Panc1 (cell line): ENCODE measurements around the gene PPP1R9A. TPM values are rescaled to one million over a fixed set of nuclear protein-coding genes. Genes with fewer than 3 reads are reported as not detected.

Experiments
- ATAC-seq: fragments of 200-7000 bp; cut with Tn5 transposase; 2 replicates; pipeline ENCODE4 v1.9.1; 2020; ENCODE audit warnings: mild to moderate bottlenecking, moderate library complexity
- BruUV-seq: library from RNA; stranded (reverse); fragments of 400-500 nt; replicated peaks from 2 replicates; lab custom pipeline; 2021; lab: Mats Ljungman, UMichigan
- CTCF ChIA-PET: fragments of 300-600 bp; sonication (Branson Sonifier 250); formaldehyde crosslinking; loops from one replicate; lab custom pipeline; 2022; ENCODE audit warnings: antibody characterized with exemption; lab: Charles Lee
- POLR2A ChIA-PET: fragments of 300-600 bp; sonication (Branson Sonifier 250); formaldehyde crosslinking; loops from one replicate; lab custom pipeline; 2022; ENCODE audit warnings: antibody characterized with exemption; lab: Charles Lee
- DNase-seq: peaks from one replicate; pipeline ENCODE4 v3.0.0-alpha.2; 2010; ENCODE audit warnings: low read depth, low spot score
- H3K27ac ChIP-seq: 2 replicates; pipeline ENCODE4 v1.5.1; 2011; ENCODE audit warnings: mild to moderate bottlenecking, low read length, inconsistent platforms
- H3K27me3 ChIP-seq: fragments of 200-500 bp; sonication (Bioruptor generic); 2 replicates; pipeline ENCODE4 v1.6.0; 2014; ENCODE audit warnings: low read length, inconsistent platforms; ENCODE audit not compliant: control insufficient read depth, insufficient read depth
- H3K36me3 ChIP-seq: fragments of 200-500 bp; sonication (Bioruptor generic); 2 replicates; pipeline ENCODE4 v1.5.1; 2014; ENCODE audit warnings: inconsistent platforms, mild to moderate bottlenecking, low read length, moderate library complexity; ENCODE audit not compliant: control insufficient read depth, insufficient read depth
- H3K4me1 ChIP-seq: 2 replicates; pipeline ENCODE4 v1.5.1; 2011; ENCODE audit warnings: inconsistent platforms, mild to moderate bottlenecking, low read length, moderate library complexity; ENCODE audit not compliant: control insufficient read depth, insufficient read depth
- H3K4me3 ChIP-seq, 2 experiments: 2 replicates each; pipeline ENCODE4 v1.5.1; 2011 to 2012; ENCODE audit warnings: low read depth in 2 of 2, low read length in 2 of 2, mild to moderate bottlenecking in 2 of 2, inconsistent platforms in 1 of 2, moderate library complexity in 1 of 2
- H3K9me3 ChIP-seq: fragments of 200-500 bp; sonication (Bioruptor generic); 2 replicates; pipeline ENCODE4 v1.5.1; 2014; ENCODE audit warnings: low read depth, mild to moderate bottlenecking, inconsistent platforms, low read length, moderate library complexity; ENCODE audit not compliant: control insufficient read depth, insufficient read depth
- CTCF ChIP-seq: fragments of 450-650 bp; IDR thresholded peaks from 2 replicates; pipeline ENCODE4 v1.5.1; 2017; ENCODE audit warnings: mild to moderate bottlenecking
- POLR2AphosphoS5 ChIP-seq: IDR thresholded peaks from 2 replicates; pipeline ENCODE4 v1.6.1; 2012; ENCODE audit warnings: mild to moderate bottlenecking, low read depth, low read length, moderate library complexity
- SIN3A ChIP-seq: IDR thresholded peaks from 2 replicates; pipeline ENCODE4 v1.6.1; 2012; ENCODE audit warnings: low read depth, mild to moderate bottlenecking, low read length, moderate library complexity, borderline replicate concordance; ENCODE audit not compliant: insufficient read depth
- TCF7L2 ChIP-seq: IDR thresholded peaks from 2 replicates; pipeline ENCODE4 v1.6.1; 2011; ENCODE audit warnings: mild to moderate bottlenecking, low read depth, low read length, inconsistent platforms
- in situ Hi-C: cut with HindIII; loops from 2 replicates; pipeline ENCODE4 v1.10.0; 2016; ENCODE audit warnings: low sequenced_read_pairs, low pct_unique_long_range_greater_than_20kb
- intact Hi-C: fragments of 100-400 bp; cut with micrococcal nuclease; formaldehyde crosslinking; loops from one replicate; pipeline ENCODE4 v1.10.0; 2022; ENCODE audit not compliant: unreplicated experiment
- total RNA-seq: library from RNA; stranded (reverse); gene quantifications from one replicate; pipeline ENCODE4 v1.2.1, GENCODE V29; 2021; ENCODE audit not compliant: unreplicated experiment
- TF ChIP-seq, protein P1 (sequence below), 2 experiments: IDR thresholded peaks; 2 replicates each; pipeline ENCODE4 v1.6.1; 2011 to 2012; ENCODE audit warnings: low read depth in 2 of 2, control low read depth in 1 of 2, low read length in 1 of 2, mild to moderate bottlenecking in 1 of 2, moderate library complexity in 1 of 2; ENCODE audit not compliant: insufficient read depth in 1 of 2

PPP1R9A gene
- total RNA-seq, 1 experiment from 2014 or later = 5.0 TPM

GRCh38 chr7:95335093-95335492 lies 427.7 kb downstream of the PPP1R9A start:
- in situ Hi-C loops (no loop called here), intact Hi-C loops (no loop called here)
- no peak overlapping the region for H3K27ac ChIP-seq
- H3K27me3 ChIP-seq = no peaks in the 10 kb centered on the region
- ATAC-seq (no peak), DNase-seq (no peak)
- no peaks in the 10 kb centered on the region; the same call in 1 of the 2 replicates for H3K36me3 ChIP-seq
- ChIA-PET POLR2A (no interaction called here), CTCF (no interaction called here)
- no peaks in the 10 kb centered on the region for H3K4me1 ChIP-seq
- no TSS peak for BruUV-seq
- no peaks in the 10 kb centered on the region for H3K9me3 ChIP-seq
- TF ChIP-seq TCF7L2 = no peak
- TF ChIP-seq, protein P1, sequence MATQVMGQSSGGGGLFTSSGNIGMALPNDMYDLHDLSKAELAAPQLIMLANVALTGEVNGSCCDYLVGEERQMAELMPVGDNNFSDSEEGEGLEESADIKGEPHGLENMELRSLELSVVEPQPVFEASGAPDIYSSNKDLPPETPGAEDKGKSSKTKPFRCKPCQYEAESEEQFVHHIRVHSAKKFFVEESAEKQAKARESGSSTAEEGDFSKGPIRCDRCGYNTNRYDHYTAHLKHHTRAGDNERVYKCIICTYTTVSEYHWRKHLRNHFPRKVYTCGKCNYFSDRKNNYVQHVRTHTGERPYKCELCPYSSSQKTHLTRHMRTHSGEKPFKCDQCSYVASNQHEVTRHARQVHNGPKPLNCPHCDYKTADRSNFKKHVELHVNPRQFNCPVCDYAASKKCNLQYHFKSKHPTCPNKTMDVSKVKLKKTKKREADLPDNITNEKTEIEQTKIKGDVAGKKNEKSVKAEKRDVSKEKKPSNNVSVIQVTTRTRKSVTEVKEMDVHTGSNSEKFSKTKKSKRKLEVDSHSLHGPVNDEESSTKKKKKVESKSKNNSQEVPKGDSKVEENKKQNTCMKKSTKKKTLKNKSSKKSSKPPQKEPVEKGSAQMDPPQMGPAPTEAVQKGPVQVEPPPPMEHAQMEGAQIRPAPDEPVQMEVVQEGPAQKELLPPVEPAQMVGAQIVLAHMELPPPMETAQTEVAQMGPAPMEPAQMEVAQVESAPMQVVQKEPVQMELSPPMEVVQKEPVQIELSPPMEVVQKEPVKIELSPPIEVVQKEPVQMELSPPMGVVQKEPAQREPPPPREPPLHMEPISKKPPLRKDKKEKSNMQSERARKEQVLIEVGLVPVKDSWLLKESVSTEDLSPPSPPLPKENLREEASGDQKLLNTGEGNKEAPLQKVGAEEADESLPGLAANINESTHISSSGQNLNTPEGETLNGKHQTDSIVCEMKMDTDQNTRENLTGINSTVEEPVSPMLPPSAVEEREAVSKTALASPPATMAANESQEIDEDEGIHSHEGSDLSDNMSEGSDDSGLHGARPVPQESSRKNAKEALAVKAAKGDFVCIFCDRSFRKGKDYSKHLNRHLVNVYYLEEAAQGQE (IDR thresholded peaks at IDR 0.05; ENCODE audit: insufficient read depth in 1 of 2, low read depth in 2 of 2, low read length in 1 of 2) = no peak
- H3K4me3 ChIP-seq = no peak overlapping the region

DNA sequence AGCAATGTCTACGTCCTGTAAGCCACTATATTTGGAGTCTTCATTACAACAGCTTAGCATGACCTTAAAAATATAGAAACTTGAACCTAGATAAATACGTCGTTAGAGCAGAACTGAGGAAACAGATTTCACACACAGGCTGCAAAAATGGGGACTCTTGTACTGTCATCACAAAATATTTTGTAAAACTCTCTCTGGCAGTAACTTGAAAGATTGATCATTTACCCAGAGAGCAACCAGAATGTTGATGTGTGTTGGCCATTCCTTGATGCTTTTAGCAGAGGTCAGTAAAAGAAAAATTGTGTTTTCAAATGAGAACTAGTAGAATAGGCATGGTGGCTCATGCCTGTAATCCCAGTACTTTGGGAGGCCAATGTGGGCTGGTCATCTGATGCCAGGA lies 431.4 kb downstream of the PPP1R9A start:
- in situ Hi-C loops (no loop called here), intact Hi-C loops (no loop called here)
- H3K9me3 ChIP-seq = no peaks in the 10 kb centered on the region
- ChIA-PET CTCF (no interaction called here), POLR2A (no interaction called here)
- H3K27ac ChIP-seq = no peak overlapping the region
- ATAC-seq = no peak
- TF ChIP-seq SIN3A = no peak
- no peak for TF ChIP-seq POLR2AphosphoS5
- TF ChIP-seq TCF7L2 = no peak
- no peak for TF ChIP-seq CTCF
- TF ChIP-seq, protein P1 (IDR thresholded peaks at IDR 0.05; ENCODE audit: insufficient read depth in 1 of 2, low read depth in 2 of 2, low read length in 1 of 2) = no peak
- no peaks in the 10 kb centered on the region for H3K4me1 ChIP-seq
- H3K27me3 ChIP-seq = no peaks in the 10 kb centered on the region
- no TSS peak for BruUV-seq
- no peaks in the 10 kb centered on the region; the same call in 1 of the 2 replicates for H3K36me3 ChIP-seq
- no peak overlapping the region for H3K4me3 ChIP-seq
- DNase-seq = no peak
